Dendritic cell treated with granulocyte-macrophage colony-stimulating factor and Interleukin-4, amounts not matched to agents 40 ng/mL and 50 ng/mL, for 4 days (primary cell): Measurements from ENCODE around the gene SLC35B3.
"Not testable (repeated sequence)": the region's sequence is repeated elsewhere in the genome, so short reads cannot be mapped to it uniquely, and the experiment has no call there.

Experiments used
- H3K27ac Mint-ChIP-seq: one replicate; pipeline ENCODE4 v1.8.0; 2022; ENCODE audit warnings: mild to moderate bottlenecking, mixed read lengths
- H3K27me3 Mint-ChIP-seq: one replicate; pipeline ENCODE4 v1.8.0; 2022; ENCODE audit warnings: mild to moderate bottlenecking, mixed read lengths
- H3K36me3 Mint-ChIP-seq: one replicate; pipeline ENCODE4 v1.8.0; 2022; ENCODE audit warnings: low read depth, mixed read lengths
- H3K4me1 Mint-ChIP-seq: one replicate; pipeline ENCODE4 v1.8.0; 2022; ENCODE audit warnings: low read depth, mixed read lengths
- H3K4me3 Mint-ChIP-seq: one replicate; pipeline ENCODE4 v1.8.0; 2022; ENCODE audit warnings: mild to moderate bottlenecking, moderate library complexity, mixed read lengths
- H3K9me3 Mint-ChIP-seq: one replicate; pipeline ENCODE4 v1.8.0; 2022; ENCODE audit warnings: mixed read lengths
- intact Hi-C: fragments of 100-400 bp; cut with micrococcal nuclease; formaldehyde crosslinking; loops from one replicate; pipeline ENCODE4 v1.15.0; 2022

The SLC35B3 gene

DNA sequence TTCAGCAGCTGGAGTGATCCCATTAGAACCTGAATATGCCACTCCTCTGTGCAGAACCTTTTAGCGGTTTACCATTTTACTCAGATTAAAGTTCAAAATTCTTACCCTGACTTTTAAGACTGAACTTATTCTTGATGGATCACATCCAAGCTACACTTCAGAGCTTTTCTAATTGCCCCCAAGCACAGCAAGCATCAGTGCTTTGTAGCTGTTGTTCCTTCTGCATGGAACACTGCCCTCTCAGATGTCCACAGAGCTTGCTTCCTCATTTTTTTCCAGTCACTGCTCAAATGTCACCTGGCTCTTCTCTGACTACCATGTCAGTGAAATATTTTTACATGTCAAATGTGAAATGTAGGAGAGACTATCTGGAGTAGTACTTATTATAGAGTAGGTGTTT lies 1.6 kb upstream of the SLC35B3 start:
- Mint-ChIP-seq H3K27me3 (peaks cover 6% of the 10 kb centered on the region), H3K9me3 (peaks cover 9% of the 10 kb centered on the region), H3K4me1 (peaks cover 22% of the 10 kb centered on the region), H3K4me3 (no peak overlapping the region), H3K36me3 (peaks cover 17% of the 10 kb centered on the region), H3K27ac (no peak overlapping the region)
- intact Hi-C loops = loop anchor here (10.0 kb wide), 3 partner anchors 332 to 1968 kb away; partner anchors contain the start of genes BLOC1S5 and EEF1E1

DNA sequence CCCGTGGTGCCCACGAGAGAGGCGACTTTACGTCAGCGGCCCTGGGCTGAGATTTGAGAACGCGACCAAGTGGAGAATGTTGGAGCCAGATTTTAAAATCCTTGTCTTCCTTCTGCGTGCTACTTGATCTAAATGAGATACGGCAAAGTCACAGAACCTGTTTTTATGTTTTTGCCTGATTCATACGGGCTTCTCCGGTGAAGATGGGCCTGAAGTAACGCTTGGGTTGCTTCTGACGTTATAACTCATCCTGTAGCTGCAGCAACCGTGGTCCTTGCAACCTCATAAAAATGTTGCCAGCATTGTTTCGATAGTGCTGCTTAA lies 462 bp upstream of the SLC35B3 start:
- Mint-ChIP-seq H3K4me3 (peak overlapping the region; percentile 92), H3K4me1 (peaks cover 28% of the 10 kb centered on the region), H3K36me3 (peaks cover 17% of the 10 kb centered on the region), H3K27ac (peak overlapping the region; percentile 97), H3K9me3 (peaks cover 9% of the 10 kb centered on the region), H3K27me3 (peaks cover 3% of the 10 kb centered on the region)
- intact Hi-C loops = loop anchor here (10.0 kb wide), 3 partner anchors 331 to 1969 kb away; partner anchors contain the start of genes BLOC1S5 and EEF1E1

DNA sequence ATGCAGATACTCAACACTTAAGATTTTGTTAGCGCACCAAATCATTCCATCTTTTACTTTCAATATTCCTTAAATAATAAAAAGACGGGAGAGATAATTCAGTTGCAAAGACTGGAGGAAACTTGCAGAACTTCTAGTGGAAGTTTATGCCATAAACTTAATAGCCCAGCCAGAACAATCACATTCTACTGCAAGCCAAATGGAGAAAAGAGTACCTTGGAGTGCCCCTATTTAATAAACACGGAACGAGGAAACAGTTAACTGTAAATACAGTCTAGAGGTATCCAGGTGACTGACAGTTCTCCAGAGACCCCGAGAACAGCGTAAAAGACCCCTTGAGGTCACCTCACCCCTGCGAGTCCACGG lies 635 bp downstream of the SLC35B3 start:
- peaks cover 3% of the 10 kb centered on the region for H3K27me3 Mint-ChIP-seq
- H3K4me1 Mint-ChIP-seq = peaks cover 28% of the 10 kb centered on the region
- peak overlapping the region; percentile 92 for H3K4me3 Mint-ChIP-seq
- H3K27ac Mint-ChIP-seq = peak overlapping the region; percentile 97
- H3K36me3 Mint-ChIP-seq = peaks cover 17% of the 10 kb centered on the region
- peaks cover 9% of the 10 kb centered on the region for H3K9me3 Mint-ChIP-seq
- intact Hi-C loops = loop anchor here (10.0 kb wide), 3 partner anchors 330 to 1970 kb away; partner anchors contain the start of genes BLOC1S5 and EEF1E1

DNA sequence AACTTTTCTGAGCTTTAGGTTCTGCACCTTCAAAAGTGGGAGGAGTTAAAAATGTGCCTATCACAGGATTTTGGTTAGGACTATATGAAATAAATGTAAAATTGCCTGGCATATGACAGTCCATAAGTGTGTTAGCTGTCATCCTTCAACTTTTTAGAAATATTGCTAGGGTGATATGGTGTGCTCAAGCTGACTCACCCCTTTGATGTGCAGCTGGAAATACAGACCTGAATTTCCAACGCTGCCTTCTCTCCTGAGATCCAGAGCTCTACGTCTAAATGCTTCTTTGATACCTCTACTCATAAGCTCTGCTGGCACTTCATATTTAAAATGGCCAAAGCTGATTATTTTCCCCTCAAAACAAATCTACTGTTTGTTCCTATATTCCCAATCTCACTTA lies 2.7 kb downstream of the SLC35B3 start:
- H3K4me3 Mint-ChIP-seq = no peak overlapping the region
- H3K36me3 Mint-ChIP-seq = peaks cover 24% of the 10 kb centered on the region
- no peaks in the 10 kb centered on the region for H3K27me3 Mint-ChIP-seq
- peaks cover 19% of the 10 kb centered on the region for H3K4me1 Mint-ChIP-seq
- intact Hi-C loops = loop anchor here (10.0 kb wide), 3 partner anchors 328 to 1972 kb away; partner anchors contain the start of genes BLOC1S5 and EEF1E1
- no peak overlapping the region for H3K27ac Mint-ChIP-seq
- H3K9me3 Mint-ChIP-seq = no peaks in the 10 kb centered on the region

DNA sequence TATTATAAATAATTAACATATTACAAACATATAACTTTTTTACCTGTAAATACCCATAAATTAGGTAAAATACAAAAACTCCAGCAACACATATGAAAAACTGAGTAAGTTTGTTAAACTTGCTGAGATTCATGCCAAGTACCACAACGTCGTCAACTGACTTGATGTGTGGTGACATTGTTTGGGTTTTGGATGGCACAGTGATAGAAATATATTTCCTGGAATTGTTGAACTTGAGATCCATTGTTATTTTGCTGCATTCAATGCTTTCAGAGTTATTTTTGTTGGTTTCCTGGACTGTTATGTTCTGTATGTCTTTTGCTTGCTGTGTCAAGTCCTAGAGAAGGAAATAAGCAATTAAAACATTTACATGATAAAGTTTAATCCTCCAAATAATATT lies 5.5 kb downstream of the SLC35B3 start:
- H3K27me3 Mint-ChIP-seq = no peaks in the 10 kb centered on the region
- H3K4me1 Mint-ChIP-seq = peaks cover 19% of the 10 kb centered on the region
- intact Hi-C loops = loop anchor here (10.0 kb wide), 3 partner anchors 325 to 1975 kb away; partner anchors contain the start of genes BLOC1S5 and EEF1E1
- H3K36me3 Mint-ChIP-seq = peaks cover 35% of the 10 kb centered on the region
- no peaks in the 10 kb centered on the region for H3K9me3 Mint-ChIP-seq
- no peak overlapping the region for H3K27ac Mint-ChIP-seq
- no peak overlapping the region for H3K4me3 Mint-ChIP-seq

DNA sequence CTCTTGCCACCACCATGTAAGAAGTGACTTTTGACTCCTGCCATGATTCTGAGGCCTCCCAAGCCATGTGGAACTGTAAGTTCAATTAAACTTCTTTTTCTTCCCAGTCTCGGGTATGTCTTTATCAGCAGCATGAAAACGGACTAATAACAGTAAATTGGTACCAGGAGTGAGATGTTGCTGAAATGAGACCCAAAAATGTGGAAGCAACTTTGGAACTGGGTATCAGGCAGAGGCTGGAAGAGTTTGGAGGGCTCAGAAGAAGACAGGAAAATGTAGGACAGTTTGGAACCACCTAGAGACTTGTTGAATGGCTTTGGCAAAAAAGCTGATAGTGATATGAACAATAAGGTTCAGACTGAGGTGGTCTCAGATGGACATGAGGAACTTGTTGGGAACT lies 8.8 kb downstream of the SLC35B3 start:
- intact Hi-C loops = not testable (repeated sequence)
- H3K36me3 Mint-ChIP-seq = peaks cover 39% of the 10 kb centered on the region

DNA sequence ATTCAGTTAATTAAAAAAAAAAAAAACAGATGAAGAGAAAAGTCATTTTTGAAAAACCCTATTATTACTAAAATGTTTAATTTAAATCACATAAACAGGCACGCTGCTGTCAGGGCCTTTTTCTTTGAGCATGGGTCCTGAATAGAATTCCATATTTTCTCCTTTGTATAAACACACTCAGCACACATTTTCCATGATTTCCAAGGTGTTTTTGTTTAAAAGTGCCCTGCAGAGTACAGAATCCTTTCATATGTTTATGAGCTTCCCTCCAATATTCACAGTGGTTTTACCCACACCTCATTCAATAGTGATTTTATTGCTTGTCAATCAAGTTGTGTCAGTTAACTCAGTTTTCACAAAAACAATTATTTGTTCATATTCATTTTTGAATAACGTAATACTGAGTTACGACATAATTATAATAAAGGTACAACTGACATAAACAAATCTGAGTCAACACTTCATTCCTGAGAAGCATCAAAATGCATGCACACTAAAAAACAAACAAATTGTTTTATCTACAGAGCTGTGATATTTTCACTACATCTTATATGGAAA lies 15.2 kb downstream of the SLC35B3 start:
- intact Hi-C loops = no loop called here
- H3K4me3 Mint-ChIP-seq = no peak overlapping the region
- H3K9me3 Mint-ChIP-seq = no peaks in the 10 kb centered on the region
- H3K27ac Mint-ChIP-seq = no peak overlapping the region
- no peaks in the 10 kb centered on the region for H3K4me1 Mint-ChIP-seq
- H3K36me3 Mint-ChIP-seq = peaks cover 68% of the 10 kb centered on the region
- H3K27me3 Mint-ChIP-seq = no peaks in the 10 kb centered on the region

More for the DNA sequence above, 8.8 kb downstream of the SLC35B3 start:
- H3K4me3 Mint-ChIP-seq, H3K4me1 Mint-ChIP-seq, H3K27me3 Mint-ChIP-seq, H3K9me3 Mint-ChIP-seq, H3K27ac Mint-ChIP-seq: not testable (repeated sequence)

DNA sequence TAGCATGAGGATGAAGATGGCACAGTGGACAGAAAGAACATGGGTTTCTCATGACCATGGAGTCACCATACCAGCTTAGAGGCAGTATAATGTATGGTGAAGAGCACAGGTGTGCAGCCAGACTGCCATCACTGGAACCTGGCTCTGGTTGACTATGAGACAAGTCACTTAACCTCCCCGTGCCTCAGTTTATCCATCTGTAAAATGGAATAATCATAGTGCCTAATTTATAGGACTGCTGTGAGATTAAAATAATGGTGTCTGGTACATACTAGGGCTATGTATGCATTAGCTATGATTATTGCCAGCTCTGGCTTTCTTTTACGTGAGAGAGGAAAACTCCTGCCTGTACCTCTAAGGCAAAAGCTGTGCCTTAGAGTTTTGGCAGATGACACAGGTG lies 19.4 kb downstream of the SLC35B3 start:
- H3K4me1 Mint-ChIP-seq = no peaks in the 10 kb centered on the region
- H3K27ac Mint-ChIP-seq = no peak overlapping the region
- H3K9me3 Mint-ChIP-seq = no peaks in the 10 kb centered on the region

DNA sequence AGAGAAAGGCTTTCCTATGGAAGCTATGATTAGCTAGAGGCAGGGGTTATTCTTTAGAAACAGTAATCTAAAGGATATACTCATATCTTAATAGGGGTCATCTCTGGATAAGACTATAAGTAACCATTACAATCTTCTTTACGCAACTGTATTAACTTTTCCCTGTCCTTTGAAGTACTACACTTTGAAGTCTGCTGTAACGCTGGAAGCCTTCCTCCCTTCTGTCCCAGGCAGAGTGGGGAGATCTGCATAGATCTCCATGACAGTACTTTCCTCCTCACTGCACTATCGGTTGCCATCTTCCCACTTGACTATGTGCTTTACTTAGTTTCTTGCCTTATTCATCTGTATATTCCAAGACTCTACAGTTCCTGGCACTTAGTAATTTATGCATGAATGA lies 20.1 kb downstream of the SLC35B3 start:
- Mint-ChIP-seq H3K9me3 (no peaks in the 10 kb centered on the region), H3K4me3 (no peak overlapping the region), H3K36me3 (peaks cover 80% of the 10 kb centered on the region), H3K27ac (no peak overlapping the region), H3K4me1 (no peaks in the 10 kb centered on the region), H3K27me3 (no peaks in the 10 kb centered on the region)
- intact Hi-C loops = no loop called here

More for the DNA sequence above, 19.4 kb downstream of the SLC35B3 start:
- Mint-ChIP-seq H3K4me3 (no peak overlapping the region), H3K27me3 (no peaks in the 10 kb centered on the region), H3K36me3 (peaks cover 80% of the 10 kb centered on the region)
- intact Hi-C loops = no loop called here

DNA sequence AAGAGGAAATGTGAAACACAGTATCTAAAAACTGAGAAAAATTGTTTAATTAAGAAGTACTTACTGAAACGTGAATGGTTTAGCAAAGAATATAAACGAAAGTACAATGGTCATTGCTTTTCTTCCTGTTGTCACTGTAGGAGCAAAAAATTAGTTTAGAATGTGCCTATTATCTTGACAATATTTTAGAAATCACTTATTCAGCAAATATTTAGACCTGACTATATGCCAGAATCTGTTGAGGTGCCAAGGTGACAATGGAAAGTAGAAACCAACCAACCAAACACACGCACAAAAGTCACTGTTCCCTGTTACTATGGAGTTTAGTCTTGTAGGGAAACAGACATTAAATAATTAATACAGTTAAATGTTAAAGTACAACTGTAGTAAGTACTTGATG lies 20.5 kb downstream of the SLC35B3 start:
- Mint-ChIP-seq H3K27ac (no peak overlapping the region), H3K4me3 (no peak overlapping the region), H3K4me1 (no peaks in the 10 kb centered on the region), H3K36me3 (peaks cover 80% of the 10 kb centered on the region), H3K27me3 (no peaks in the 10 kb centered on the region), H3K9me3 (no peaks in the 10 kb centered on the region)
- intact Hi-C loops = no loop called here

DNA sequence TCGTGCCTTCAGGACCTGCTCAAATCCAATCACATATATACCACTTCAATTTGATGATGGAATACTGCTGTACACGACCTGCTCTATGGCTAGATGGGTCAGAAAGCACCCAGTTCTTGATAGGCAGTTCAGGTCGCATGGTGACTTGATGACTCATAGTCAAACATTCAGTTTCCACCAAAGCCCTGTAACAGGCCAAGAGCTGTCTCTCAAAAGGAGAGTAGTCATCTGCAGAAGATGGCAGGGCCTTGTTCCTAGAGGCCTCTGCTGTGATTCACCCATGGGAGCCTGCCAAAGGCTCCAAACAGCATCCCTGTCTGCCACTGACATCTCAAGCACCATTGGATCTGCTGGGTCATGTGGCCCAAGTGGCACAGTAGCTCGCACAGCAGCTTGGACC lies 29.4 kb downstream of the SLC35B3 start:
- H3K9me3 Mint-ChIP-seq, H3K27me3 Mint-ChIP-seq, H3K4me3 Mint-ChIP-seq, H3K27ac Mint-ChIP-seq, intact Hi-C loops, H3K4me1 Mint-ChIP-seq: not testable (repeated sequence)
- H3K36me3 Mint-ChIP-seq = peaks cover 25% of the 10 kb centered on the region

DNA sequence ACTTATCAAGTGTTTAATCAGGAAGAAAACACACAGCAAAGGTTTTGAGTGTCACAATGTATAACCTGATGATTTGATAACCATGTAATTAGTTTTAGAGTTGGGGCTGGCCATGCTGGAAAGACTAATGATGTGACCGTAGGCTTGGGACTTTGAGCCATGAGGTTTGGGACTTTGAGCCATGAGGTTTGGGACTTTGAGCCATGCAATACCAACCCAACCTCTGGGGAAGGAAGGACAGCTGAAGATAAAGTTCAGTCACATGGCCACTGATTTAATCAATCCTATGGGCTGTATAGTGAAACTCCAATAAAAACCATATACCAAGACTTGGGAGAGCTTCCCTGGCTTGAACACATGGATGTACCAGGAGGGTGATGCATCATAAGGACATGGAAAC lies 32.8 kb downstream of the SLC35B3 start:
- intact Hi-C loops = no loop called here
- Mint-ChIP-seq H3K9me3 (peaks cover 10% of the 10 kb centered on the region), H3K27me3 (no peaks in the 10 kb centered on the region), H3K36me3 (peaks cover 5% of the 10 kb centered on the region), H3K4me1 (no peaks in the 10 kb centered on the region), H3K27ac (no peak overlapping the region), H3K4me3 (no peak overlapping the region)

DNA sequence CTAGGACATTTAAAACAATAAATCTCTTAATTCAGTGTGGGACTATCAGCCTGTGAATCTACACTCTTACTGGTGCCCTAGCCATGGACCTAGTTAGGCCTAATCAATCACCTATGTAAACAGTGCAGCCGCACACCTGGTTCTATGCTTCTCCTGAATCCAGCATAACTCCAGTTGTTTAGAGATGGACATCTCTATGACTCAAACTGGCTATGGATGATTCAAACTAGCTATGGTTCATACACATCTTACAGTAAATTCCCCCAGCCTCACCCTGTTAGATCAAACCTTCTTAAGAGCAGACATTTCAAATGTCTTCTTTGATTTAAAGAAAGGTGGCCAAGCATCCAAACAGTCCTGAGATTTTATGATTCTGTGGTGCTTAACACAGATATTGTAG lies 34.7 kb downstream of the SLC35B3 start:
- H3K9me3 Mint-ChIP-seq = peaks cover 7% of the 10 kb centered on the region
- no peak overlapping the region for H3K27ac Mint-ChIP-seq
- H3K27me3 Mint-ChIP-seq = no peaks in the 10 kb centered on the region
- intact Hi-C loops = no loop called here
- no peak overlapping the region for H3K4me3 Mint-ChIP-seq
- no peaks in the 10 kb centered on the region for H3K4me1 Mint-ChIP-seq
- H3K36me3 Mint-ChIP-seq = peaks cover 5% of the 10 kb centered on the region

DNA sequence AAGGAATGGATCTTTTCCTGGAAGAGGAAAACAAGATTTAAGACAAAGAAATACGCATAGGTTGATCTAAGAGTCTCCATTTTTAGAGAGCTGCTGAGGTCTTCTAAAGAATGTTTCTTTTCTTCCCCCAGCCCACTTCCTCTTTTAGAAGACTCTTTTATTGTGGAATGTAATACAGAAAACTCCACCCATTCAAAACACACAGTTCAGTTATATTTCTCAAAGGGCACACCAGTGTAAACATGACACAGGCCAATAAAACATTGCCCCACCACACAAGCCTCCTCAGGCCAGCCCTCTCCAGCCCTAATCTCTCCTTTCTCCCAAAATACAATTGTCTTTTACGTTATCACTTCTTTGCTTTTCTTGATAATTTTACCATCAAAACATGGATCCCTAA lies 42.8 kb downstream of the SLC35B3 start:
- H3K4me3 Mint-ChIP-seq = no peak overlapping the region
- H3K9me3 Mint-ChIP-seq = no peaks in the 10 kb centered on the region
- H3K27ac Mint-ChIP-seq = no peak overlapping the region
- H3K27me3 Mint-ChIP-seq = no peaks in the 10 kb centered on the region
- H3K36me3 Mint-ChIP-seq = no peaks in the 10 kb centered on the region
- H3K4me1 Mint-ChIP-seq = peaks cover 6% of the 10 kb centered on the region
- intact Hi-C loops = no loop called here

DNA sequence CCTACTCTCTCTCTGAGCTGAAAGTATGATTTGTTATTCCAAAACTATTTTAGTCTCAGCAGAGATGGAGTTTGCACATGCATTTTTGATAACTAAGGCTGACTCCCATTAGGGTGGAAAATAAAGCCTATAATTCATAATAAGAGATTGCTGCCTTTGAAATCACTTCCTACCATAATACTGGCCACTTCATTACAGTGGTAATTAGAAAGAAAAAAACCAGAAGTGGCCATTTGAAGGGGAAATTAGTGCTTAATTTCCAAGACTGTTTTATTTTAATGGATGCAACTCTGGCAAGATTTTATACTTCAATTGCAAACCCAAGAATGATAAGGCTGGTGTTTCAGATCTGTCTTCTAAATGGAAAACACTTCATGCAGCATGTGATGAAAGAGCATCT lies 43.4 kb downstream of the SLC35B3 start:
- H3K27me3 Mint-ChIP-seq = no peaks in the 10 kb centered on the region
- H3K36me3 Mint-ChIP-seq = no peaks in the 10 kb centered on the region
- intact Hi-C loops = no loop called here
- no peaks in the 10 kb centered on the region for H3K9me3 Mint-ChIP-seq
- H3K27ac Mint-ChIP-seq = no peak overlapping the region
- peaks cover 6% of the 10 kb centered on the region for H3K4me1 Mint-ChIP-seq
- H3K4me3 Mint-ChIP-seq = no peak overlapping the region
